BLaER1 (cell line): ENCODE measurements around the gene XBP1.

Experiments used
- H3K27ac ChIP-seq: shearing (Covaris generic); formaldehyde crosslinking; 2 replicates; pipeline ENCODE4 v1.8.1; 2022
- H3K27me3 ChIP-seq: shearing (Covaris generic); formaldehyde crosslinking; 2 replicates; pipeline ENCODE4 v1.8.1; 2022
- H3K36me3 ChIP-seq: shearing (Covaris generic); formaldehyde crosslinking; 2 replicates; pipeline ENCODE4 v1.8.1; 2022
- H3K4me1 ChIP-seq: shearing (Covaris generic); formaldehyde crosslinking; 2 replicates; pipeline ENCODE4 v1.8.1; 2022
- H3K4me2 ChIP-seq: shearing (Covaris generic); formaldehyde crosslinking; 2 replicates; pipeline ENCODE4 v1.8.1; 2022
- H3K4me3 ChIP-seq: shearing (Covaris generic); formaldehyde crosslinking; 2 replicates; pipeline ENCODE4 v1.8.1; 2022
- H3K9ac ChIP-seq: shearing (Covaris generic); formaldehyde crosslinking; 2 replicates; pipeline ENCODE4 v1.8.1; 2022
- H3K9me3 ChIP-seq: shearing (Covaris generic); formaldehyde crosslinking; 2 replicates; pipeline ENCODE4 v1.8.1; 2022
- H4K20me1 ChIP-seq: shearing (Covaris generic); formaldehyde crosslinking; 2 replicates; pipeline ENCODE4 v1.8.1; 2022
- Cebpa-rat ChIP-seq: shearing (Covaris generic); IDR thresholded peaks from 2 replicates; pipeline ENCODE4 v1.8.1; 2022

XBP1 gene

DNA sequence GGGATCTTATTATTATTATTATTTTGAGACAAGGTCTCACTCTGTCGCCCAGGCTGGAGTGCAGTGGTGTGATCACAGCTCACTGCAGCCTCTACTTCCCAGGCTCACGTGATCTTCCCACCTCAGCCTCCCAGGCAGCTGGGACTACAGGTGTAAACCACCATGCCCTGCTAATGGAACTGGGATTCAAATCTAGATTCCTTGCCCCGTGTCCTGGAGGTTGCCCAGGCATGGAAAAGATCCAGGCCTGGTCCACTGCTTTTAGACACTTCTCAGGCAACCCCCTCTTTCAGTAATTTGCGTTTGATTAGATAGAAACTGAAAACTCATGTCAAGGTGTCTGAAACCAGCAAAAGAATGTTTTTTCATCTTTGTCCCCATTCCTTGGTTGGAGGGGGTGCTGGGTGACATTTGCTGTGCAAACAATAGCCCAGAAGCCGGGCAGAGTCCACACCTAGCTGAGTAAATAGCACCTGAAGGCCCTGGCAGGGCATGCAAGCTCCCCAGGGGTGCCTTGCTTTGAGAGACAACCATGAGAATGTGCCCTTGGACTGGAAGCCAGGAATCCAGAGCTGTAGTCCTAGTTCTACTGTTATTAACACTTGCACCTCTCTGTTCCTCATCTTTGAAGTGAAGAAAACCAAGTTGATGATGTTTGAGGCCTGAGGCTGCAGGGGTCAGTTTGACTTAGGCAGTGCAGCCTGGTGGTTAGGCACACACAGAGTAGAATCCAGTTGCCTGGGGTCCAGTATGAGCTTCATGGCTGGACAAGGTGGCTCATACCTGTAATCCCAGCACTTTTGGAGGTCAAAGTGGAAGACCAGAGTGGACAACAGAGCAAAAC, 19.1 kb upstream of the XBP1 start:
- Histone ChIP-seq H3K27ac (peak overlapping the region; percentile 77), H4K20me1 (no peaks in the 10 kb centered on the region), H3K9me3 (no peaks in the 10 kb centered on the region), H3K9ac (peak overlapping the region; percentile 62; the same call in 1 of the 2 replicates), H3K4me3 (no peak overlapping the region), H3K27me3 (no peaks in the 10 kb centered on the region), H3K36me3 (no peaks in the 10 kb centered on the region), H3K4me1 (peaks cover 95% of the 10 kb centered on the region), H3K4me2 (peak overlapping the region; percentile 94)
- no peak for TF ChIP-seq Cebpa-rat

DNA sequence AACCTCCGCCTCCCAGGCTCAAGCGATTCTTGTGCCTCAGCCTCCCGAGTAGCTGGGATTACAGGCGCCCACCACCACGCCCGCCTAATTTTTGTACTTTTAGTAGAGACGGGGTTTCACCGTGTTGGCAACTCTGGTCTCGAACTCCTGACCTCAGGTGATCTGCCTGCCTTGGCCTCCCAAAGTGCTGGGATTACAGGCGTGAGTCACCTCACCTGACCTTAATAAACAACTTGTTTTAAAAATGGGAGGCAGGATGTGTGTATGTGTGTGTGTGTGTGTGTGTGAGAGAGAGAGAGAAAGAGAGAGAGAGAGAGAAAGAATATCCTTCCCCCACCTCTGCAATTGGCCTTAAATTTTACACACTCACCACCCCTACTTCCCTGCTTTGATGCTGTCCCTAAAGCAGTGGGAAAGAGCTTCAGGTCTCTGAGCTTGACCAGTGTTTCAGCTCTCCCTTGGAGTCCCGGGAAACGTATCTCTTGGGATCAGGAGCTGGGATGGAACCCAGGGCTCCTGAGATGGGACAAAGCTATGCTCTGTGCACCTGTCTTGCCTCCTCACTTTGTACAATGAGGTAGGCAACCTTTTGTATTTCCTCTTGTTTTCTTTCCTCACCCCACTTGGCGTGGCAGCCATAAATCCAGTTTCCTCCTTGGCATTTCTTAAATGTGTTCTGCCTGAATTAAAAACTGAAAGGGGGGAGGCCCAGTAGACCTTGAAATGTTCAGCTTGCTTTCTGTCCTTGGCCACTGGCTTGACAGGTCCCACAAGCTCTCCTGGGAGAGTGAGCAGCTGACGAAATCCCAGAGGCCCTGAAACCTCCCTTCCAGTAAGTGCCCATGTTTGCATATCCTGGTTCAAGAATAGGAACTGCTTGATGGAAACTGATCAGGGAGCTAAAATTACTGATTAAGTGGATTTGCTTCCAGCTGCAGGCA, 17.8 kb upstream of the XBP1 start:
- Histone ChIP-seq H3K4me1 (peaks cover 100% of the 10 kb centered on the region), H3K9ac (peak overlapping the region; percentile 62), H3K27ac (peak overlapping the region; percentile 77), H4K20me1 (no peaks in the 10 kb centered on the region), H3K36me3 (no peaks in the 10 kb centered on the region), H3K9me3 (no peaks in the 10 kb centered on the region), H3K4me2 (peak overlapping the region; percentile 94), H3K4me3 (peak overlapping the region; percentile 53), H3K27me3 (no peaks in the 10 kb centered on the region)
- TF ChIP-seq Cebpa-rat: no peak

DNA sequence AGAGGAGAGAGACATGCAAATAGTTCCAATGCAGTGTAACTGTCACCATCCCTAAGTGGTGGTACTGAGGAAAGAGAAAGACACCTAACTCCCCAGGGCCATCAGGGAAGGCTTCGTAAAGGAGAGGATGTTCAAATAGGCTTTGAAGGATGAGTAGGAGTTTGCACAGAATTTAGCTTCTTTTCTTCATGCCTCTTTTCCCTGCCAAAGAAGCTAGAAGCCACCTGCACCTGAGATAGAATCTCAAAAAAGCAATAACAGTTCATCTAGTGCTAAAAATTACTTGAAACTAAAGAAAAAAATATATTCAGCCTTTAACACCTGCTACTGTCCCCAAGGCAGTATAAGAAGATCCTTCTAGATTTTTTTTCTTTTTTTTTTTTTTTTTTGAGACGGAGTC, 16.7 kb upstream of the XBP1 start:
- peaks cover 100% of the 10 kb centered on the region for H3K4me1 ChIP-seq

DNA sequence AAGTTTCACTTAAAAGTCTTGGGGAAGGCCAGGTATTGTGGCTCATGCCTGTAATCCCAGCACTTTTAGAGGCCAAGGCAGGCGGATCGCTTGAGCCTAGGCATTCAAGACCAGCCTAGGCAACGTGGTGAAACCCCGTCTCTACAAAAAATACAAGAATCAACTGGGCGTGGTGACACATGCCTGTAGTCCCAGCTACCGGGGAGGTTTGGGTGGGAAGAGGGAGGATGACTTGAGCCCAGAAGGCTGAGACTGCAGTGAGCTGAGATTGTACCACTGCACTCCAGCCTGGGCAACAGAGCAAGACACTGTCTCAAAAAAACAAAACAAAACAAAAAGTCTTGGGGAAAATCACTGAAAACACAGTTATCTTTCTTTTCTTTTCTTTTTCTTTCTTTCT, 15.4 kb upstream of the XBP1 start:
- no peak overlapping the region for H3K4me3 ChIP-seq
- H3K27ac ChIP-seq: peak overlapping the region; percentile 95
- no peak for TF ChIP-seq Cebpa-rat
- H3K4me2 ChIP-seq: peak overlapping the region; percentile 94
- peaks cover 100% of the 10 kb centered on the region for H3K4me1 ChIP-seq
- no peaks in the 10 kb centered on the region for H4K20me1 ChIP-seq
- H3K9me3 ChIP-seq: no peaks in the 10 kb centered on the region
- H3K36me3 ChIP-seq: no peaks in the 10 kb centered on the region
- H3K27me3 ChIP-seq: no peaks in the 10 kb centered on the region
- H3K9ac ChIP-seq: peak overlapping the region; percentile 43; the same call in 1 of the 2 replicates

More for the DNA sequence above, 16.7 kb upstream of the XBP1 start:
- H3K27me3 ChIP-seq: no peaks in the 10 kb centered on the region
- peak overlapping the region; percentile 94 for H3K4me2 ChIP-seq
- H3K9me3 ChIP-seq: no peaks in the 10 kb centered on the region
- no peak overlapping the region for H3K9ac ChIP-seq
- 0 out of 2 replicates have a peak overlapping the region, but pooled peaks have one; percentile 77 for H3K27ac ChIP-seq
- no peak overlapping the region for H3K4me3 ChIP-seq
- no peaks in the 10 kb centered on the region for H3K36me3 ChIP-seq
- TF ChIP-seq Cebpa-rat: no peak
- no peaks in the 10 kb centered on the region for H4K20me1 ChIP-seq

- Histone ChIP-seq H3K27ac (peak overlapping the region; percentile 95), H3K4me2 (peak overlapping the region; percentile 94), H3K9ac (peak overlapping the region; percentile 43; the same call in 1 of the 2 replicates), H4K20me1 (no peaks in the 10 kb centered on the region), H3K27me3 (no peaks in the 10 kb centered on the region), H3K4me3 (no peak overlapping the region), H3K9me3 (no peaks in the 10 kb centered on the region), H3K36me3 (no peaks in the 10 kb centered on the region), H3K4me1 (peaks cover 98% of the 10 kb centered on the region)
- TF ChIP-seq Cebpa-rat: no peak
Observed at GRCh38 chr22:28815111-28815510, 14.7 kb upstream of the XBP1 start.

DNA sequence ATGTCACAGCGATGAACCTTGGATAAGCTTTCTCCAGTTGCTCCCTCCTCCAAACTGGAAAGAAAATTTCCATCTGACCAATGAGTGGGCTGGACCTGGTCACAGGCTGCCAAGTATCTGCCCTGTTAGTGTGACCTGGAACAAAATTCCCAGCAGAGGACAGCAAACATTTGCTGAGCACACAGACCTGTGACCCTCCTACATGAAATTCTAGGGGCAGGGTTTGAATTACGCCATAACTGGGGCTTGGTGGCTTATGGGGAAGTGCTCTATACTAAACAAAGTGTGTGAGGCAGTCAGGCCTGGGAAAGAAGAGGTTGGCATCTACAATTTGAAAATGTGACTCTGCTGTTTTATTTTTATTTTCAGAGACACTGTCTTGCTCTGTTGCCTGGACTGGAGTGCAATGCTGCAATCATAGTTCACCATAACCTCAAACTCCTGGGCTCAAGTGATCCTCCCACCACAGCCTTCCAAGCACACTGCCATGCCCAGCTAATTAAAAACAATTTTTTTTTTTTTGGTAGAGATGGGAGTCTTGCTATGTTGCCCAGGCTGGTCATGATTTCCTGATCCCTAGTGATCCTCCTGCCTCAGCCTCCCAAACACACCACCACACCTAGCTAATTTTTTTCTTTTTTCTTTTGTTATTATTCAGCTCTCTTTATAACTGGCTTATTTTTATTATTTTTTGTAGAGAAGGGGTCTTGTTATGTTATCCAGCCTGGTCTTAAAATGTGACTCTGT, 13.6 kb upstream of the XBP1 start:
- Histone ChIP-seq H3K9me3 (no peaks in the 10 kb centered on the region), H3K4me1 (peaks cover 98% of the 10 kb centered on the region), H3K27me3 (no peaks in the 10 kb centered on the region), H4K20me1 (no peaks in the 10 kb centered on the region), H3K9ac (peak overlapping the region; percentile 4; the same call in 1 of the 2 replicates), H3K4me2 (peak overlapping the region; percentile 94), H3K27ac (peak overlapping the region; percentile 95), H3K4me3 (no peak overlapping the region), H3K36me3 (no peaks in the 10 kb centered on the region)
- TF ChIP-seq Cebpa-rat: peak; percentile 44; the same call in 1 of the 2 replicates

DNA sequence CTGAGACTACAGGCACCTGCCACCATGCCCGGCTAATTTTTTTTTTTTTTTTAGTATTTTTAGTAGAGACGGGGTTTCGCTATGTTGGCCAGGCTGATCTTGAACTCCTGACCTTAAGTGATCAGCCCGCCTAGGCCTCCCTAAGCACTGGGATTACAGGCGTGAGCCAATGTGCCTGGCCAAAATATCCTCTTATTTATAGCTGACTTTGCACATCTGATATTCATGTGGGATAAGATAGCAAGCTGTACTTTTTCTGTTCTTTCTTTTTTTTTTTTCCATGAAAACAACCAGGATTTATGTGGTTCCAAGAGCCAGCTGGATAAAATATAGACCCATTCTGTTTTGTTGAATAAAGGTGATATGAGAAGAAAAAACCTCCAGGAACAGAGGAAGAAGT, 12.1 kb upstream of the XBP1 start:
- H4K20me1 ChIP-seq: no peaks in the 10 kb centered on the region
- H3K36me3 ChIP-seq: no peaks in the 10 kb centered on the region
- TF ChIP-seq Cebpa-rat: no peak
- H3K27ac ChIP-seq: peak overlapping the region; percentile 95
- H3K4me3 ChIP-seq: no peak overlapping the region
- peak overlapping the region; percentile 94 for H3K4me2 ChIP-seq
- peaks cover 98% of the 10 kb centered on the region for H3K4me1 ChIP-seq
- no peaks in the 10 kb centered on the region for H3K27me3 ChIP-seq
- peak overlapping the region; percentile 80; the same call in 1 of the 2 replicates for H3K9ac ChIP-seq
- no peaks in the 10 kb centered on the region for H3K9me3 ChIP-seq

GRCh38 chr22:28810821-28811491, 10.6 kb upstream of the XBP1 start:
- H3K4me1 ChIP-seq: peaks cover 91% of the 10 kb centered on the region
- H3K36me3 ChIP-seq: no peaks in the 10 kb centered on the region
- H3K4me2 ChIP-seq: peak overlapping the region; percentile 94
- peak overlapping the region; percentile 80 for H3K9ac ChIP-seq
- peak overlapping the region; percentile 24 for H3K4me3 ChIP-seq
- TF ChIP-seq Cebpa-rat: peak; percentile 89
- peak overlapping the region; percentile 95 for H3K27ac ChIP-seq
- H4K20me1 ChIP-seq: no peaks in the 10 kb centered on the region
- no peaks in the 10 kb centered on the region for H3K9me3 ChIP-seq
- H3K27me3 ChIP-seq: no peaks in the 10 kb centered on the region
